GM04504 (cell line): ENCODE data around the gene CEP104.

Experiments used
- DNase-seq: peaks from one replicate; pipeline ENCODE4 v3.0.0-alpha.2; 2012; ENCODE audit warnings: low read depth

The CEP104 gene

DNA sequence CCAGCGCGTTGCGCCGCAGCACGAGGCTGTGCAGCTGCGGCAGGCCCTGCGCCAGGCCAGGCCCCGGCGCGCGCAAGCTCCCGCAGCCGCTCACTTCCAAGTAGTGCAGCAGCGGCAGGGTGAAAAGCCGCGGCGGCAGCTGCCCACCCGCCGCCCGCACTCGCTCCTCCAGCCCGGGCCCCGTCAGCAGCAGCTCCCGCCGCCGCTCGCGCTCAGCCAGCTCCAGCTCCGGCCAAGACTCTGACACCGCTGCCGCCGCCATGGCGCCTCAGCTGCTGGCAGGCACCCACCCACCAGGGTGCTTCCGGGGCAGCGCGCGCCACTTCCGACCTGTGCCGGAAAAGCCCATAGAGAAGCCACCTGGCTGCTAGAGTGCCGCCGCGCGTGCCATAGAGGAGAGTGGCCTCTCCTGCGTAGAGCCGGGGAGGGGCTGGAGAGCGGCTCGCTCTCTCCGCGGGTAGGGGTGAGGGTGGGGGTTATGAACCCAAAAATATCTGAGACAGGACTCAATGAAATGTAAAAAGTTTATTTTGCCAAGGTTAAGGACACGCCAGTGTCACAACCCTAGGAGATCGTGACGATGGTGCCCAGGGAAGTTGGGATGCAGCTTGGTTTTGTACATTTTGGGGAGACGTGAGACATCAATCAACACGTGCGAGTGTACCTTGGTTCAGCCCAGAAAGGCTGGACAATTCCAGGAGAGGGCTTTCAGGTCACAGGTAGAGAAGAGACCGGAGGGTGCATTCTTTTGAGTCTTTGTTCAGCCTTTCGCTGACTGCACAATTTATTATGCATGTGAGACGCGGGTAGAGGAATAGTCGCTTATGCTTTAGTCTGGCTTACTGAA, 60.6 kb downstream of the CEP104 start, which contains the start of gene LRRC47:
Gene LRRC47, minus strand, starts transcription at position 284 of the 847 bp plus-strand sequence. Its CDS starts 22 bp downstream, at position 262.
- peak; percentile 75 for DNase-seq

DNA sequence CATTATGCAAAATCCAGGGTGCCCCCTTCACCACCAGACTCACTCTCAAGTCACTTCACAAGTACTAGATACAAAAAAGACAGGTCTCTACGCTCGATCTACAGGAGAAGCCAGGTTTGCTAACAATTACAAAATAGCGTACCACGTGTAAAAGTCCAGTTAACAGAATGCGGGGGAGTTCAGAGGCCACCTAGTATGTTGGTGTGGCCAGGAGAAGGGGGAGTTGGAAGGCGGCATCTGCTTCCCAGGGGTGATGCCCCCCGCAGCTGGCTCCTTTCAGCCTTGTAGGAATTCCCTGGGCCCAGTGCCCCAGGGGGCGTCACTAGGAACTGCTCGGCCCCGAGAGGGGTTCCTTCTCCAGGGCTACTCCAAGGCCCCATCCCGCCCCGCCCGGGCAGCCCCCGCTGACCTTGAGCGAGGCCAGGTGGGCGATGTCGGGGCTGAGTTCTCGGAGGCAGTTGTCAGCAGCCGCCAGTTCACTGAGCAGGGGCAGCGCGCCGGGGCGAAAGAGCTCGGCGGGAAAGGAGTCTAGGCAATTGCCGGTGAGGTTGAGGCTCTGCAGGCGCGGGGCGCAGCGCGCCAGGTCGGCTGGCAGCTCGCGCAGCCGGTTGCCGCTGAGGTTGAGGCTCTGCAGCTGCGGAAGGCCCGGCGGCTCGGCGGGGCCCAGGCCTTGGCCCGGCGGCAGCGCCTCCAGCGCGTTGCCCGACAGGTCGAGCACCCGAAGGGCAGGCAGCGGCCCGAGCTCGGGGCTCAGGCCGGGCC, 61.4 kb downstream of the CEP104 start:
- no peak for DNase-seq

DNA sequence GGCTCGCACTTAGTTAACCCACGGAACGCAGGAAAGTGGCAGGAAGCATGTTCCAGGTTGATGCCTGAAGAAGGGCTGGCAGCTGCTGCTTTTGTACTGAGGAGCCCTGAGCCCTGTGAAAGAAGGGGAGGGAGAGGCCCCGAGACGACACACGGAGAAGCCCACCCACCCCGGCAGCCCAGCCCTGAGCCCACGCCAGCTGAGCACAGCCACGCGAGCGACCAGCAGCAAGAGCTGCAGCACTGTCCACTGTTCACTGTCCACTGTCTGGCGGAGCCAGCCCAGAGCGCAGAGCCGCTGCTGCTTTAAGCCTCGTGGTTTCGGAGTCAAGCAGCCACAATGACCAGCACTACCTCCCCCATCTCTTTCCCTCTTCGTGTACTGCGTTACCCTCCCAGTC, 66.1 kb downstream of the CEP104 start:
- no peak for DNase-seq

DNA sequence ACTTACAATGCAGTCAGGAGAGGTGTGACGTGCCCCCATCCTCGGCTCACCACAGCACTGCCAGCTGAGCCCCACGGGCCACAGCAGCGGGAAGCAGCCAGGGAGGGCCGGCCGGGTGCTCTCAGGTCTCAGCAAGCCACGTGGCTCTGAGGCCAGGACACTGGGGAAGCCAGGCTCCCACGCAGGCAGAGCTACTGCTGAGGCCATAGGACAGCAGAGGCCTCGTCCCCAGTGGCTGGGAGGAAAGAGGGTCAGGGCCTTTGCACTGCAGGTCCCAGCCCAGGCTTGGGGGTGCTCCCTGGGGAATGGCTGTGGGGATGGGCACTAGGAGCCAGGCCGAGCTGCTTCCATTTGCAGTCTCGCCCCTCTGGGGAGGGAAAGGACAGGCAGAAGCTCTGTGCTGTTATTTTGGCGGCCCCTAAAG, 66.5 kb downstream of the CEP104 start:
- no peak for DNase-seq

DNA sequence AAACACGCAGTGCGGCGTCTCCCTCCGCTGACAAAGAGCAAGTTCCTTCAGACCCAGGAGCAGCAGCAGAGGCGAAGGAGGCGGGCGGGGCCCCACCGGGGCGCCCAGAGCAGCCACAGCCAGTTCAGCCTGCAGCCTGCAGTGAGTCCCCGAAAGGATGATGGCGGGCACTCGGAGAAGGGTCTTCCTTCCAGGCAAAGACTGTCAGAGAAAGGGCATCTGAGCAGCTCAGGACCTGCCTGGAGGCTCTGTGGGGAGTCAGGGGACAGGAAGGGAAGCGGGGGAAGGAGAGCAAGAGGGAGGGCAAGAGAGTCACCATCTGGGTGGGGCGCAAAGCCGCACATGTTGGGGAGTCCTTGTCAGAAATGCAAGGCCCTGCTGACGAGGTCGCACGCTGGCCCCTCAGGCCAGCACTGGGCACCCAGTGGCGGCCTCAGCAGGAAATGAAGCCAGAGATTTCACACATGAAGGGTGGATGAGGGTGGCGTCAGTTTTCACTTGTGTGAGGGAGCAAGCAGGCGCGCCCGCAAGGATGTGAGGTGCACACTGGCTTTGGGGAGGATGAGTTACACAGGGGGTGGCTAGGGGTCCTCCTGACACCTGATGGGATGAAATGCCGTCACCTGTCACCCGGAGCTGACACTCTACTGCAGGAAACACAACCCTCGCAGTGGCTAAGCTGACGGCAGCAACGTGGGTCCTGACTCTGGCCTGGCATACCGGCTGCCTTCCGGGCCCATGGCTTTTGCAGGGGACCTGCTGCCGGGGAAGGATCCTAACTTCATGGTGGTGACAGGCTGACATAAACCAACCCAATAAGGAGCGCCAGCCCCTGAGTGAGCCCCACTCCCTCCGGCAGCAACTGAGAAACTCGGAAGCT, 67.3 kb downstream of the CEP104 start:
- no peak for DNase-seq

DNA sequence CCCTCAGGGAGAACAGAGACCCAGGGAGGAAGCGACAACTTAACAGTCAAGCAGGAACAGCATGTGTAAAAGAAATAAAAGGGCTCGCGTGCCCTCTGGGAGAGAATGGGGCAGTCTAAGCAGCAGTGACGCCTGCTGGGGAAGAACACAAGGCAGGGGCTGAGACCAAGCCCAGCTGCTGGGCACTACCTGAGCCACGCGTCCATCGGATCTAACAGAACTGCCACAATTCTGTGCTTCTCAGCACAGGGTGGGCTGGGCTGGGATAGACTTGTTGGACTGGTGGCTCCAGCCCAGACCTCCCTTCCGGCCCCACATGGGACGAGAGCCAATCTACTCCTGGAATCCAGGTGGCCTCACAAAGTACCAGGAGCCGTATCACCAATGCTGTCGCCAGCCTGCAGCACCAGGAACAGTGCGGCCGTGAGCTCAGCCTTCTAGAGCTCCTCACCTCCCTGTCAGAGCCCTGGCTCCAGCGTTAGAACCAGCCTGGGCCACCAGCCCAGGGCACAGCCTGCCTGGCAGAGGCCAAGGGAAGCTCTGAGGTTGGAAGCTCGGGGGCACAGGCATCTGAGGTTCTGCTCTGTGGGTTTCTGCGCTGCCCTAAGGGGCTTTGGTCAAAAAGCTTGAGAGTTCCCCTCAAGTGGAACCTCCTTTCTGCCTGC, 68.1 kb downstream of the CEP104 start:
- DNase-seq: no peak

DNA sequence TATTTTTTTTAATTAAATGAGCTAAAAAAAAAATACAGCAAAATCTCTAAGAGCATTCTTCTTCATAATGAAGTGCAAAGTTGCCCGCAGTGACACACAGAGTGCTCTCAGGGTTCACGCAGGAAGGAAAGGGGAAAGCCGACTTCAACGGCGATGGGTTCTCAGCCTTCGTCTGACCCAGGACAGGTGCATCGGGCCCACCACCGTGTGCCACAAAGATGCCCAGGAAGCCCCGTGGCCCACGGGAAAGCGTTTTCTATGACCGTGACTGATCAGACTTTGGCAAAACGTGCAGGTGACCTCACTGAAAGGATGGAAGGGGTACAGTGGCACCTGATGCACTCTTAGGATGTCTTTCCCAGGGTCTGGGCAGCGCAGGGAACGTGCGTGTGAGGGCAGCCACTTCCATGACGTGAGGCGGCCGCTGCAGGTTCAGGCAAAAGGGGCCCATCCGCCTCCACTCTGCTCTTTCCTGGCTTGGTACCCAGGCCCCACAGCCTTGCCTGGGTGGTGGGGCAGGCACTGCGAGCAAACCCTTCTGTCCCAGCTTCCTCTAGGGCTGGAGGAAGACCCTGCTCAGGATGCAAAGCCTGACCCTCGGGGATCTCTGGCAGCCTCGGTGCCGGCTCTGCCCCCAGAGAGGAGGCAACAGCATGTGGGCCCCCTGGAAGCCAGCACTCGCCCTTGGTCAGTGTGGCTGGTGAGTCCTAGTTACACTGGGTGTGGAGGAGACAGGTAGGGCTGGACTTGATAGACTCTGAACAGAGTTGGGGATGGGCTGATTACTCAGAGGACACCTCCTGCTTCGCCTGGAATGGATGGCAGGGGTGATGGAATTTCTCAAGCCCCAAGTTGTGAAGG, 69.0 kb downstream of the CEP104 start:
- no peak for DNase-seq

DNA sequence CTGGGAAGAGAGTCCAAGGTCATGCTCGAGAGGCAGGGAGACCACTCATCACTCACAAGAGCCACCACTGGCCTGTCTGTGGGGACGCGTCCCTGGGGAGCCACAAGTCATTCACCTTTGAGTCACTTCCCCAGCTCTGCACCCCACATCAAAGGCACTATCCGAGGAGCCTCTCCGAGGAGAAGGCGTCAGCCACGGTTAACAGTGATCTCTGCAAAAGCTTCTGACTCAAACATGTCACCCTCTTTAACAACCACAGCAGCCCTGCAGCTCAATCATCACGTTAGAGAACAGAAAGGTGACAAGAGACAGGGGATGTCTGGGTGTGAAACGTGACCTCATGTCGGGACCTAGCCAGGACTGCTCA, 69.7 kb downstream of the CEP104 start:
- DNase-seq: no peak

DNA sequence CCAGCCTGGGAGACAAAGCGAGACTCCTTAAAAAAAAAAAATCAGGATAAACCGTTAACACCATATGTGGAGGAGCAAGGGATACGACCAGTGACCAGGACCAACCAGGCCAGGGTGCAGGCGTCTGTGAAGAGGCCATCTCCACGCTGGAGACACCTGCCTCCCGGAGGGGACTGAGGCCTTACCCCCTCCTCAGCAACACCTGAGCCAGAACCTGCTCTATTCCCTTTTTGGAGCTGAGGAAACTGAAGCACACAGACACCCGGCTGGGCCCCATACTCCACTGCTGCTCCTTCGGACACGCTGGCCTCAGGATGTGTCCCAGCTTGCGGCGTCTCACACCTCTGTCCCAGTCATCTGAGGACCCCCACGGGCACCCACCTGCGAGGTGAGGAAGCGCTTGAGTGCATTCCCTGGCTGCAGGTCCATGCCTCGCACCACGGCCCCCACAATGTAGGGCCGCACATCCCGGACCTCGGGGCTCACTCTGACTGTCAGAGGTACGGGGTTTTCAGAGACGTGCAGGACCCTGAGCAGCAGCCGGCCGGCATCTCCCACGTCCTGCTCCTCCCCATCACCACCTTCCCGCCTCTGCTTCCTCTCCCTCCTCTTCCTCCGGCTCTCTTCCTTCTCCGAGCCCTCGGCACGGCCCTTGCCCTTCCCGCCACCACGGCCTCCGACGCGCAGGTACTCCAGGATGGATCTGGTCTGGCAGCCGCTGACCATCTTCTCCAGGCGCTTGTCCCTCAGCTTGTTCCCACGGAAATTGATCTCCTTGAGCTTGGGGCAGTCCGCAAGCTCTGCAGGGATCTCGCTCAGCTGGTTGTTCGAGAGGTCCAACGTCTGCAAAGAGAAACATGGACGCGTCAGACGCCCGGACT, 70.3 kb downstream of the CEP104 start:
- DNase-seq: no peak

DNA sequence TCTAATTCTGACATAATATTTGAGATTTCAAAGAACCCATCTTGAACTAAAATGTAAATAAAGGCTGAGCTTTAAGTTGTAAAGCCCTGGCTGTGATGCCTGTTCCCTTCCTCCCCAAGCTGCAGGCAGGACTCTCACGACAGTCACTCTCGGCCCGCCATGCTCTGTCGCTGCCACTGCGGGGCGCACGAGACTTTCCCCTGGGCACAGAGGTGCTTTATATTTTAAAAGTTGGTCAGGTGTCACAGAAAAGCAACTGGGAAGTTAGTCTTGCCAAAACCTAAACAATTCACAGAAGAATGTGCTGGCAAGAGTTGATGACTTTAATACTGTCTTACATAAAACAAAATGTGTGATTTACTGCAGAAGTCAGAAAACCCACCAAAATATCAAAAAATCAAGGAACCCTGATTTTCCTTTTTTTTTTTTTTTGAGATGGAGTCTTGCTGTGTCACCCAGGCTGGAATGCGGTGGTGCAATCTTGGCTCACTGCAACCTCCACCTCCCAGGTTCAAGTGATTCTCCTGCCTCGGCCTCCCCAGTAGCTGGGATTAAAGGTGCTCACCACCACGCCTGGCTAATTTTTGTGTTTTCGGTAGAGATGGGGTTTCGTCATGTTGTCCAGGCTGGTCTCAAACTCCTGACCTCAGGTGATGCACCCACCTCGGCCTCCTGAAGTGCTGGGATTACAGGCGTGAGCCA, 71.4 kb downstream of the CEP104 start:
- DNase-seq: no peak

DNA sequence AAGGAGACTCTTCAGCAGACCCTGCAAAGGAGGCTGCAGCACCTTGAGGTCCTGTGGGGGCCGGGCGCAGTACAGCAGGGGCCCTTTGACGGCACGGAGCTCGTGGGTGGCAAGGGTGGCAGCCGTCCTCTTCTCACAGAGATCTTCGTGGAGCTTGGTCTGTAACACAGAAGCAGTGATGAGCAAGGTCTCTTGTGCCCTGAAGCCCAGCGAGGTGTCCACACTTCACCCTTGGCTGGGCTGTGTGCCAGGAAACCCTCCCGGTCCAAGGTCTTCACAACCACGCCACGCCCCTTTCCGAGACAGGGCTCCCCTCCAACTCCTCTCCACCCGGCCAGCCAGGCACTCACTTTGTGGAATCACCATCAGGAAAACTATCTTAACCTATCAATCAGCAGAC, 72.0 kb downstream of the CEP104 start:
- DNase-seq: no peak

DNA sequence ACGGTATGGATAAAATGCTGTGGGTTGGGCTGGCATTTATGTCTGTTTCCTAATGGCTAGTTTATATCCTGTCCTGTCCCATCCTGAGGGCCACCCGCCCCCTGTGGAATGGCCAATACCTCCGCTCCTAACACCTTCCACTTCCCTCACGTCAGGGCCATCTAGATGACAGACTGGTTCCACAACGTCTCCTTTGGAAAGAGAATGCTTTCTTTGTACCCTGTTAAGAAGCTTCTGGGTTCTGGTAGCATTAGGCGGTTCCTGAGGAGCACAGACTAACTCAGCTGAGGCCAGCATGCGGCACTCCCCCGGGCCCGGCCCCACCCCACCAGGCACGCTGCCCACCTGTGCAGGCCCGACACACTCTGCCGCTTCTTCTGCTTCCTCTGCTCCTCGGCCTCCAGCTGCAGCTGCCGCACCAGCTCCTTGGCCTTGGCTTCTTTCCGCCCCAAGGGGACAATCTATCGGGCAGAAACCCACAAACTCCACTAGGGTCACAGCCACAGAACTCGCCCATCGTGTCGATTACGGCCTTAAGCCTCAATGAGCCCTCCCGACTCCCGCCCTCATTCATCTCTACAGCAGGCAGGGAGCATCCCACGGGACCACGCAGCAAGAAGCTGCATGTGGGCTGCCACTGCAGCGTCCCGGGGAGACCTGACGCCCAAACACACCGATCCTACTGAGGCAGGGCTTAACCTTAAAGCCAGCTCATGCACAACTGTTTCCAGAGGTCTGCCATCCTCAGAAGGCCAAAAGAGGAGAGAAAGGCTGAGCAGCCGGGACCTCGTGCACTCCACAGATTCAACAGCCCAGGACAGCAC, 73.1 kb downstream of the CEP104 start:
- DNase-seq: no peak

DNA sequence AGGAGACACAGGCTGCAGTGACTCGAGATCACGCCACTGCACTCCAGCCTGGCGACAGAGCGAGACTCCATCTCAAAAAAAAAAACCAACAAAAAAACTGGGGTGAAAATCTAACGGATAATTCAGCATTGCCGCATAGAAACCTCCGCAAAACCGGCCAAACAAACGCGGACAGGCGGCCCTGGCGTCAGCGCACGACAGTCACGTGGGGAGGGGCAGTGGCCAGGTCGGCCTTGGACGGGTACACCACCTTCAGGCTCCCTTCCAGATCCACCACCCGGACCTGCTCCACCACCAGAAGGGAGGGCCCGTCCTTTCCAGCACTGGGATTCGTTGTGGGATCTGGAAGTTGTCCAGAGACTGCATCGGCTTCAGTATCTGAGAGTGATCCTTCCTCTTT, 76.1 kb downstream of the CEP104 start:
- no peak for DNase-seq

DNA sequence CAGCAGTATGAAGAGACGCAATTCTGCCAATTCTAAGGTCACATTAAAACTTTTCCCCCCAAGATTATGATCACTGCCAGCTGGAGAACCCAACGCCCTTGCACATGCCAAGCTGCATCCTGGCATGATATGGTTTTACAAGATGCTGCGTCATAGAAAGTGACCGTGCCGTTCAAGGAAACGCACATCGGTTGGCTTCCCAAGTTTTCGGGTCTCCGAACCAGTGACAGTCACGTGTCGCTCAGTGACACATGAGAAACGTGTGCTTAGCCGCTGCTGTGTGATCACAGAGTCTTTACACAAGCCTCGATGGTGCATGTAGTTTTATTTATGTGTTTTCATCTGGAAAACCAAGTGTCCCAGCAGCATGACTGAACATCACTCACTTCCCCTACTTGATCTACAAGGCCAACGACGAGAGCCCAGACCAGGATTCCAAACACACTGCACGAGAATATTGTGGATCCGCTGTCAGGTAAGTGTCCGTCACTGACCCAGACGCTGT, 77.0 kb downstream of the CEP104 start:
- no peak for DNase-seq

DNA sequence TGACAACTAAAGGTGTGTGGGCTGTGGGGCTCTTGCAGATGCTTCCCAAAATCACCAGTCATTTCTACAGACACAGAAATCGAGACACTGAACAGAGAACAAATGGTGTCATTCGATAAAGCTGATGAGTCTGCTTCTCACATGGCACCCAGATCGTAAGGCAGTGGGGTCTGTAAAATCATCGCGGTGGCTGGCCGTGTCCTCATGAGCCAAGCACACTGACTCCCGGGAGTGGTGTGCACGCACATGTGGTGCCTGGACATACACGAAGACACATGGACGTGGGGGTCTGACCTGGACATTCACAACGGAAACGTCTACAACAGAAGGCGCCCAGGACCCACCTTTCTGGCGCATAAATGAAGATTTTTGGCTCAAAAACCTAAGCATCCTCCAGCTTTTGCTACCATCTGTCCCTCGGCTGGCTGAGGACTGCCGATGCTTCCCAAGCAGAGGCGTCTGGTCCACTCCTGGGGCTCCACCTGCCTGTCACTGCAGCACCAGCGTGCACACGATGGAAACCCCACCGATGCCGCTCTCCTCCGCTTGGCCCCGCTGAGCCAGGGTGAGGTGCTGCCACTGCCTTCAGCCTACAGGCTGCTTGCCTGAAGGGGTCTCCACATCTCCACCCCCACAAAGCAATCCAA, 77.6 kb downstream of the CEP104 start:
- DNase-seq: no peak

DNA sequence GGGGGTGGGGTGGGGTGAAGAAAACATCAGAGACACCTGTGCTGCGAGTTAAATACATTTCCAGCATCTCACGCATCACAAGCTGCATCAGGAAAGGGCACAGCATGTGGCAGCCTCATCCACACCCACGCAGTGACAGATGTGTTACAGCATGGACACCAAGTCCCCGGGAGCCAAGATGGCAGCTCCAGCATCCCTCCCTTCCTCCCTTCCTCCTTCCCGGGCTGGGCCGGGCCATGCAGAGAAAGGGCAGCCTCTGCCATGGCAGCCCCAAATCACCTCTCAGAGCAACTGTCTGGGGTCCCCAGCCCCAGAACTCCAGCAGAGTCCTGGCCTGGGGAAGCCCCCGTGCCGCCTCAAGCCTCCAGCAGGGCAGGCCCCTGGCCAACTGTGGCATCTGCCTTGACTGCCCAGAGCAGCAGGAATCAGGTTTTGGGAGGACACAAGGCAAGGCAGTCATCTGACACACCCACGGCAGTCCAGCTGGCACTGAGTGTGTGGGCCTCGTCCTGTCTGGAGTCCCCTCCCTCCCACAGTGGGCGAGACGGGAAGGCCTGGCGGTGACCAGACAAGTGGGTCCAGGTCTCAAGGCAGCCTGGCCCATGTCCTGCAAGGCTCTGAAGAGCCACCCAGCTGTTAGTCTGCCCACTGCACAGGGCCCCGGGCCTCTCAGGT, 78.3 kb downstream of the CEP104 start:
- DNase-seq: no peak
